Right lobe of liver (tissue), 6 donors: ENCODE measurements around the gene DLG3. TPM values are rescaled to one million over a fixed set of nuclear protein-coding genes. Genes with fewer than 3 reads are reported as not detected.

ENCODE experiments used
- ATAC-seq, 4 donors: fragments of 200-7000 bp; cut with Tn5 transposase; one replicate each; pipeline ENCODE4 v1.9.1; 2020; ENCODE audit warnings: mild to moderate bottlenecking in 4 of 4, moderate library complexity in 4 of 4
- DNase-seq, 3 donors: peaks; one replicate each; pipeline ENCODE4 v3.0.0-alpha.2; 2020
- H3K27ac ChIP-seq, 3 donors: fragments of 200-600 bp; one replicate each; pipeline ENCODE4 v1.8.0; 2022
- H3K27me3 ChIP-seq, 2 donors: fragments of 200-600 bp; one replicate each; pipeline ENCODE4 v1.8.0; 2022
- H3K36me3 ChIP-seq, 4 donors: fragments of 200-600 bp; sonication (generic) in 1 of 4; one replicate each; pipeline versions ENCODE4 v1.5.1 to v1.8.0; 2017 to 2022; ENCODE audit warnings: control low read depth in 1 of 4
- H3K4me1 ChIP-seq, 4 donors: fragments of 200-600 bp; sonication (generic) in 1 of 4; one replicate each; pipeline versions ENCODE4 v1.5.1 to v1.8.0; 2017 to 2022; ENCODE audit warnings: control low read depth in 1 of 4
- H3K4me3 ChIP-seq, 3 donors: fragments of 200-600 bp; one replicate each; pipeline ENCODE4 v1.8.0; 2022
- H3K9me3 ChIP-seq, 4 donors: fragments of 200-600 bp; sonication (generic) in 1 of 4; one replicate each; pipeline versions ENCODE4 v1.5.1 to v1.8.0; 2017 to 2022; ENCODE audit warnings: control low read depth in 1 of 4
- POLR2A ChIP-seq: fragments of 450-650 bp; IDR thresholded peaks from one replicate; pipeline ENCODE4 v1.6.1; 2017; ENCODE audit warnings: antibody characterized with exemption, mild to moderate bottlenecking
- WGBS: methylation state at CpG from one replicate; pipeline ENCODE4 v1.1.6; 2018; ENCODE audit warnings: low coverage, low lambda C conversion rate; ENCODE audit not compliant: insufficient coverage; ENCODE audit errors: missing lambda C conversion rate; 5-methylcytosine and 5-hydroxymethylcytosine counted together
- intact Hi-C, 2 donors: fragments of 100-400 bp; cut with DNase I; formaldehyde crosslinking; loops; one replicate each; pipeline versions ENCODE4 v1.11.2 to v1.14.1; 2022
- total RNA-seq, 6 experiments: library from RNA; depleted of rRNA in 2 of 6; stranded (reverse); fragments of >200 nt in 2 of 6; fragmentation: NEBNext Ultra II Directional in 3 of 6; extraction: Animal tissue kit (Norgen Biotek cat#: 25700) in 3 of 6; gene quantifications; one replicate each; pipeline versions ENCODE4 v1.1.0 to v1.2.4, GENCODE V29; 2016 to 2023
- TF ChIP-seq, protein P1 (sequence below), 4 donors: fragments of 200-600 bp in 3 of 4; fragments of 450-650 bp in 1 of 4; IDR thresholded peaks; one replicate each; pipeline versions ENCODE4 v1.5.1 to v1.8.0; 2016 to 2022; ENCODE audit warnings: antibody characterized with exemption in 4 of 4, mild to moderate bottlenecking in 2 of 4
- donor health status: DM: no; HTN: yes; CAD: no.
- donor health status: DM: no; HTN: no; CAD: no.
- donor health status: DM: no; HTN: no; CAD: no.
- donor health status: DM: no; HTN: yes; CAD: no.
- donor health status: DM: no; HTN: yes; CAD: no.

The DLG3 gene
- total RNA-seq, 6 experiments from 2014 or later, result 0.37 to 2.1 (median 1.1) TPM

DNA sequence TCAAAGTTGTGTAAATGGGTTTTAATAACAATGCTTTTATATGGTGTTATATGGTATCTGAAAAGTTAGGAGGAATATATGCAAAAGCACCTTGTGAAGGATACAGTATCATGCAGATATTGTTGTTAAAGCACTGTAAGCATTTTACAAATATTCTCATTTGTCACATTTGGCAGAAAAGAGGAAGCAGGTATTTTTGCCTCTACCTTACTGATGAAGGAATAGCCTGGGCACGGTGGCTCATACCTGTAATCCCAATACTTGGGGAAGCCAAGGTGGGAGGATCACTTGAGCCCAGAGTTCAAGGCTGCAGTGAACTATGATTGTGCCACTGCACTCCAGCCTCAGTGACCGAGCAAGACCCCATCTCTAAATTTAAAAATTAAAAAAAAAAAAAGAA is 33.7 kb upstream of the DLG3 start:
- Histone ChIP-seq H3K27me3 (no peaks in the 10 kb centered on the region), H3K9me3 (no peaks in the 10 kb centered on the region), H3K4me1 (no peaks in the 10 kb centered on the region), H3K36me3 (no peaks in the 10 kb centered on the region), H3K4me3 (no peak overlapping the region), H3K27ac (no peak overlapping the region)
- no peak for ATAC-seq
- DNase-seq, result no peak
- TF ChIP-seq, protein P1, sequence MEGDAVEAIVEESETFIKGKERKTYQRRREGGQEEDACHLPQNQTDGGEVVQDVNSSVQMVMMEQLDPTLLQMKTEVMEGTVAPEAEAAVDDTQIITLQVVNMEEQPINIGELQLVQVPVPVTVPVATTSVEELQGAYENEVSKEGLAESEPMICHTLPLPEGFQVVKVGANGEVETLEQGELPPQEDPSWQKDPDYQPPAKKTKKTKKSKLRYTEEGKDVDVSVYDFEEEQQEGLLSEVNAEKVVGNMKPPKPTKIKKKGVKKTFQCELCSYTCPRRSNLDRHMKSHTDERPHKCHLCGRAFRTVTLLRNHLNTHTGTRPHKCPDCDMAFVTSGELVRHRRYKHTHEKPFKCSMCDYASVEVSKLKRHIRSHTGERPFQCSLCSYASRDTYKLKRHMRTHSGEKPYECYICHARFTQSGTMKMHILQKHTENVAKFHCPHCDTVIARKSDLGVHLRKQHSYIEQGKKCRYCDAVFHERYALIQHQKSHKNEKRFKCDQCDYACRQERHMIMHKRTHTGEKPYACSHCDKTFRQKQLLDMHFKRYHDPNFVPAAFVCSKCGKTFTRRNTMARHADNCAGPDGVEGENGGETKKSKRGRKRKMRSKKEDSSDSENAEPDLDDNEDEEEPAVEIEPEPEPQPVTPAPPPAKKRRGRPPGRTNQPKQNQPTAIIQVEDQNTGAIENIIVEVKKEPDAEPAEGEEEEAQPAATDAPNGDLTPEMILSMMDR (IDR thresholded peaks at IDR 0.05), result no peak
- TF ChIP-seq POLR2A, result no peak
- intact Hi-C loops, result no loop called here
- 64% methylated on average over 2 of the region's 2 CpGs for WGBS

DNA sequence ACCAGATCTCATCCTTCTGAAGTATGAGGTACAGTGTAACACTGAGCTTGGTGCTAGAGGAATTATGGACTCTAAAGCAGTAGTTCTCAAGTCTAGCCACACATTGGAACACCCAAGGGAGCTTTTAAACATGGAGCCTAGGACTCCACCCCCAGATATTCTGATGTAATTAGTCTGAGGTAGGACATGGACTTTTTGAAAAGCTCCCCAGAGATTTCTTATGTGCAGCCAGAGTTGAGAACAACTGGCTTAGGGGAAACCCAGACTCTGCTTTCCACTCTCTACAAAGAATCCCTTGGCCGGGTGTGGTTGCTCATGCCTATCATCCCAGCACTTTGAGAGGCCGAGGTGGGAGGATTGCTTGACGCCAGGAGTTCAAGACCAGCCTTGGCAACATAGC is 33.2 kb upstream of the DLG3 start:
- ATAC-seq (no peak), DNase-seq (no peak)
- no peaks in the 10 kb centered on the region for H3K9me3 ChIP-seq
- WGBS, result 50% methylated on average over 2 of the region's 3 CpGs
- H3K27ac ChIP-seq, result no peak overlapping the region
- TF ChIP-seq POLR2A, result no peak
- TF ChIP-seq, protein P1 (IDR thresholded peaks at IDR 0.05), result no peak
- no peaks in the 10 kb centered on the region for H3K36me3 ChIP-seq
- H3K27me3 ChIP-seq, result no peaks in the 10 kb centered on the region
- intact Hi-C loops, result no loop called here
- H3K4me3 ChIP-seq, result no peak overlapping the region
- H3K4me1 ChIP-seq, result no peaks in the 10 kb centered on the region

DNA sequence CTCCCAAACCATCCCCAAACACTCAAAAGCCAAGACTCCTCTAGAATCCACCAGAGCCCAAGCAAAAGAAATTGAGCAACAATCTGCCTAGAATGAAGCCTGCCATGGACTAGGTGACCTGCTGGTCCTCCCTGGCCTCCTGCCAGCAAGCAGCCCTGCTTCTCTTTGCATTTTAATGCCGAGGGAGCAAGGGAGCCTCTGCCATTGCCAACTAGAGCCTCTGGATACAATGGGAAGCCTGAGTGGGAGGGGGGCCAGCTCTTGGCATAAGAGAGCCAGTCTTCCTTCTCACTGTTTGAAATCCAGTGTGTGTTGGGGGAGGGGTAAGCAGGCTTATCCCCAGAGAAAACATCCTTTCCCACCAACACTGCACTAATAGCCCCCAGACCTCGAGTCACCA is 23.0 kb upstream of the DLG3 start:
- ATAC-seq, result no peak
- DNase-seq, result no peak
- TF ChIP-seq POLR2A, result no peak
- TF ChIP-seq, protein P1 (IDR thresholded peaks at IDR 0.05), result no peak
- H3K4me1 ChIP-seq, result no peaks in the 10 kb centered on the region
- no peak overlapping the region for H3K4me3 ChIP-seq
- no peaks in the 10 kb centered on the region for H3K9me3 ChIP-seq
- no peaks in the 10 kb centered on the region for H3K27me3 ChIP-seq
- 21% methylated on average over 2 of the region's 2 CpGs for WGBS
- H3K36me3 ChIP-seq, result no peaks in the 10 kb centered on the region
- intact Hi-C loops, result no loop called here
- no peak overlapping the region for H3K27ac ChIP-seq

DNA sequence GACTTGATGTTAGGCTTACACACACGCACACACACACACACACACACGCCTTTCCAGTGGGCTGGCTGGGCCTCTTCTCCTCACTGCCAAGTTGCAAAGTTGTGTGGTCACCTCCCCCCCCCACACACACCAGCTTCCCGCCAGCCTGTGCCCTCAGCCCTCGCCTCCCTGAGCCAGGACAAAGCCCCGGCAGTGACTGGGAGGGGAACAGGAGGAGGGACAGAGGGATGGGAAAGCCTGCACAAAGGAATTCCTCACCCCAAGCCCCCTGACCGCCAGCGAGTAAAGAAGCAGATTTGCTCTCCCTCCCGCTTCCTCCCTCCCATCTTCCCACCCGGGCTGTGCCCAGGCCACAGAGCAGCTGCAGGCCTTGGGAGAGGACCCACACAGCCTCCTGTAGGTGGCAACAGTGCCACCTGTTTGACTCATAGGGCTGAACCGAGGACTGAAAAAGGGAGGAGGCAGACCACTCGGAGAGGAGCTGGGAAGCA is 21.7 kb upstream of the DLG3 start, which contains the start of gene GDPD2:
Gene GDPD2 (plus strand): TSS at position 464 of the 491 bp plus-strand sequence. CDS start 1,671 bp downstream, outside the sequence.
- no peaks in the 10 kb centered on the region for H3K9me3 ChIP-seq
- DNase-seq, result no peak
- WGBS, result 23% methylated on average over 7 of the region's 11 CpGs
- intact Hi-C loops, result no loop called here
- H3K4me1 ChIP-seq, result no peaks in the 10 kb centered on the region
- no peaks in the 10 kb centered on the region for H3K27me3 ChIP-seq
- TF ChIP-seq POLR2A, result no peak
- TF ChIP-seq, protein P1 (IDR thresholded peaks at IDR 0.05), result peak in 1 of 4 donors; percentile 18
- peak in 3 of 4 donors; percentile 9 to 60 (median 45) for ATAC-seq
- H3K27ac ChIP-seq, result no peak within 1 kb of the TSS
- no peak within 1 kb of the TSS for H3K4me3 ChIP-seq
- no peaks in the 10 kb centered on the region for H3K36me3 ChIP-seq
